RPMI7951 (cell line): ENCODE measurements around the gene MTURN. TPM values are rescaled to one million over a fixed set of nuclear protein-coding genes. Genes with fewer than 3 reads are reported as not detected.
"Not testable (repeated sequence)": the region's sequence is repeated elsewhere in the genome, so short reads cannot be mapped to it uniquely, and the experiment has no call there.

Experiments
- DNase-seq: peaks from one replicate; pipeline ENCODE4 v3.0.0-alpha.2; 2012; ENCODE audit warnings: low read depth
- total RNA-seq: library from RNA; depleted of rRNA; stranded (reverse); fragments of >200 nt; shearing (Covaris generic); gene quantifications from 2 replicates; pipeline ENCODE4 v1.2.3, GENCODE V29; 2014; rRNA removed

MTURN gene
- total RNA-seq: 5.0 and 9.1 TPM in 2 replicates

DNA sequence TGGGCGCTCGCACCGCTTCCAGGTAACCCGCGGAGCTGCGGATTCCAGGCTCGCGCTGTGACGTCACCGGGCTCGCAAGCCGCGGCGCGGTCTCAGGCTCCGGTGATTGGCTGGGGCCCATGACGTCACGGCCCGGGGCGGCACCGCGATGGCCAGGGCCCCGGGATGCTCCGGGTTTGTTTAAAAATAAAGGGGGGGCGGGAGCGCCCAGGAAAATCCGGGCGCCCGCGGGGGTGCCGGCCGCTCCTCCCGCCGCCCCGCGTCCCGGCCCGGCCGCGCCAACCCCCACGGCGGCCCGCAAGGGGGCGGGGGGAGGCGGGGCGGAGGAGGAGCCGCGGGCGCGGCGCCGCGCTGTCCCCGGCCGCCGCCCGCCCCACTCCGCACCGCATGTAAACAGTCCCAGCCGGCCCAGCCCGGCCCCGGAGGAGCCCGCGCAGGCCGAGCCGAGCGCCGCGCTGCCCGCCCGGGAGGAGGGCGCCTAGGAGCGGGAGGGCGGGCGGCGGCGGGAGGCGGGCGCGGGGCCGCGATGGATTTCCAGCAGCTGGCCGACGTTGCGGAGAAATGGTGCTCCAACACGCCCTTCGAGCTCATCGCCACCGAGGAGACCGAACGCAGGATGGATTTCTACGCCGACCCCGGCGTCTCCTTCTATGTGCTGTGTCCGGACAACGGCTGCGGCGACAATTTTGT, at the start of gene MTURN:
Gene MTURN, plus strand, starts transcription at position 376 of the 690 bp plus-strand sequence. Its CDS starts 151 bp downstream, at position 527.
- peak; percentile 86 for DNase-seq

DNA sequence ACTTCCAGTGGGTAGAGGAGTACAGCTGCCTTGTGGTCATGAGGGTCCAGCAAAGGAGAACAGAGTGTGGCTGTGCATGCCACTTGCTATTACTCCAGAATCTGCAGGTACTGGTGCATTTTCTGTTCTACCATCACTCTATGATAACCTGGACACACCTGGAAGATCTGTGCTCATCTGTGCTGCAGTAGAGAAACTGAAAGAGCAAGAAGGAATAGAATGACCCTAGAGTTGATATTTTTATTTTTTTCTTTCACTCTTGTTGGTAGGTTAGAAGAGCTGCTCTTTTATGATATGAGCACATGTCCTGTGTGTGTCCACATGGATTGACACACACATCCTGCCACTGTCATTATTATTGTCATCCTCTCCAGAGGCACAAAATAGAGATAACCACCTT, 48.3 kb upstream of the MTURN start:
- DNase-seq: no peak

- DNase-seq: no peak
These were observed 47.4 kb upstream of the MTURN start for GRCh38 chr7:30087371-30087770.

DNA sequence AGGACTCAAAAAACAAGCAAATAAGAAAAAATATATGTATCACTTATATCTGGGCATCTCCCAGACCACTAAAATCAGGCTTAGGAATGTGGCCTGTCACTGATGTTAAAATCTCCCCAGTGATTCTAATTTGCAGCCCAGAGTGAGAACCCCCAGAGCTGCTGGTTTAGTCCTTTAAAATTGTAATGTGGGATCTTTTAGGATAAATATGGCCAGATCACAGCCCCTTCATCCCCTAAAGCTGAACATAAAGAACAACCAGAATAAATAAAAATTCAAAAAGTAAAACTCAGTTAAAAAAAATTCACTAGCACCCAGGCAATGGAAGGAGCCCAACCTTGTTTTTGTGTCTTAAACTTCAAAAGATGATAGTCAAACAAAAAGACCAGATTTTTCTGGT, 46.4 kb upstream of the MTURN start:
- no peak for DNase-seq

- no peak for DNase-seq
These were observed 44.7 kb upstream of the MTURN start for GRCh38 chr7:30090111-30090510.

GRCh38 chr7:30091491-30091912, 43.3 kb upstream of the MTURN start:
- DNase-seq: peak; percentile 81

DNA sequence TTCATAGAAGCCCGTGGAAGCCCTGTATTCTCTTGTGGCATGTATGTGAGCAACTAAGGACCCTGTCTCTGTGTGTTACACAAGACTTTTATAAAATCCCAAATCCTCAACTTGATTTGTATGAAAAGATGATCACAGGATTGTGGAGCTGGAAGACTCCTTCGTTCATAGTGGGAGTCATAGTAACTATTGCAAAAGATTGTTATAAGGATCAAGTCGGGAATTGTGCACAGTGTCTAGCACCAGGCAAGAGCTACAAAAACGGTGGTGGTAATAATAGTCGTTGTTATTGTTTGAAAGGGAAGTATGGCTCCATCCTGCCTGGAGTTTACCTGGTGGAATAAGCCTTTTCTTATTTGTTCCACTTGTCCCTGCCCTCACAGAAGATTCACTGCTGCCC, 42.8 kb upstream of the MTURN start:
- no peak for DNase-seq

- no peak for DNase-seq
These were observed 41.3 kb upstream of the MTURN start for GRCh38 chr7:30093420-30093952.

DNA sequence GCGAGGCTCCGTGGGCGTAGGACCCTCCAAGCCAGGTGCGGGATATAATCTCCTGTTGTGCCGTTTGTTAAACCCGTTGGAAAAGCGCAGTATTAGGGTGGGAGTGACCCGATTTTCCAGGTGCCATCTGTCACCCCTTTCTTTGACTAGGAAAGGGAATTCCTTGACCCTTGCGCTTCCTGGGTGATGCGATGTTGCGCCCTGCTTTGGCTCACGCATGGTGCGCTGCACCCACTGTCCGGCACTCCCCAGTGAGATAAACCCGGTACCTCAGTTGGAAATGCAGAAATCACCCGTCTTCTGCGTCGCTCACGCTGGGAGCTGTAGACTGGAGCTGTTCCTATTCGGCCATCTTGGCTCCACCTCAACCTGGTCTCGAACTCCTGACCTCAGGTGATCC, 36.2 kb upstream of the MTURN start:
- not testable (repeated sequence) for DNase-seq

GRCh38 chr7:30102281-30102680, 32.5 kb upstream of the MTURN start:
- no peak for DNase-seq

- no peak for DNase-seq
These were observed 30.6 kb upstream of the MTURN start for GRCh38 chr7:30104157-30104556.

DNA sequence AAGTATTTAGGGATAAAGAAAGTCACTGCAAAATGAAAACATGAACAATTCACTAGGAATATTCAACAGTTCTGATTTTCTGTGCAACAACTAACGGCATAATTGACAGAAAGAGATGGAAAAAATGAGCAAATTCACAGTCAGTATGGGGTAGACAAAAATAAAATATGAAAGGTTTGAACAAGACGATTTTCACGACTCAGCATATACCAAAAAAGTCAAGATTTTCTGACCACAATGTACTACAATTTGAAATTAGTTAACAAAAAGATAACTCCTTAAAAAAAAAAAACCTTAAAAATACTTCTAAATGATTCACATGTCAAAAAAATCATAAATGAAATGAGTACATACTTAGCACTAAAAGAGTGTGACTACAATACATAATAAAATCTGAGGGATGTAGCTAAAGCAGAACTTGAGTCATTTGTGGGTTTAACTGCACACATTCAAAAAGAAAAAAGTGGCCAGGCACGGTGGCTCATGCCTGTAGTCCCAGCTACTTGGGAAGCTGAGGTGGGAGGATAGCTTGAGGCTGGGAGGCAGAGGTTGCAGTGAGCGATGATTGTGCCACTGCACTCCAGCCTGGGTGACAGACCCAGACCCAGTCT, 22.6 kb upstream of the MTURN start:
- no peak for DNase-seq

- no peak for DNase-seq
These were observed 21.6 kb upstream of the MTURN start for GRCh38 chr7:30113144-30113543.

GRCh38 chr7:30114536-30115238, 20.1 kb upstream of the MTURN start:
- no peak for DNase-seq

GRCh38 chr7:30115709-30116297, 19.0 kb upstream of the MTURN start:
- no peak for DNase-seq

GRCh38 chr7:30116771-30117170, 18.0 kb upstream of the MTURN start:
- DNase-seq: no peak

DNA sequence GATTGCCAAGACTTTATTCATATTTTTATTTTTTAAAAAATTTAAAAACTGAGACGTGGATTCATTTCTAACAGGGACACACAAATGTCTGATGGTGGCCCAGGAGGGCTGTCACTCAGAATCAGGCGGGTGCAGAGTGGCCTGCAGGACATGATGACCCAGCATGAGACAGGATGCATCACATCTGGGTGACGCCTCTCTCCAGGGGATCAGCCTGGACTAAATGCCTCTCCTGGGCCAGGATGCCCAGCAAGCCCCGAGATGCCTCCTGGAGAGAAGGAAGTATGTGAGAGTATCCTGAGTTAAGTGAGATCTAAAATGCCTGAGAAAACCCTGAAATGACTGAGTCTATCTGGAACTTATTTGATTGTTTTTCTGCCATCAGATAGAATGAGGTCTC, 16.9 kb upstream of the MTURN start:
- no peak for DNase-seq

DNA sequence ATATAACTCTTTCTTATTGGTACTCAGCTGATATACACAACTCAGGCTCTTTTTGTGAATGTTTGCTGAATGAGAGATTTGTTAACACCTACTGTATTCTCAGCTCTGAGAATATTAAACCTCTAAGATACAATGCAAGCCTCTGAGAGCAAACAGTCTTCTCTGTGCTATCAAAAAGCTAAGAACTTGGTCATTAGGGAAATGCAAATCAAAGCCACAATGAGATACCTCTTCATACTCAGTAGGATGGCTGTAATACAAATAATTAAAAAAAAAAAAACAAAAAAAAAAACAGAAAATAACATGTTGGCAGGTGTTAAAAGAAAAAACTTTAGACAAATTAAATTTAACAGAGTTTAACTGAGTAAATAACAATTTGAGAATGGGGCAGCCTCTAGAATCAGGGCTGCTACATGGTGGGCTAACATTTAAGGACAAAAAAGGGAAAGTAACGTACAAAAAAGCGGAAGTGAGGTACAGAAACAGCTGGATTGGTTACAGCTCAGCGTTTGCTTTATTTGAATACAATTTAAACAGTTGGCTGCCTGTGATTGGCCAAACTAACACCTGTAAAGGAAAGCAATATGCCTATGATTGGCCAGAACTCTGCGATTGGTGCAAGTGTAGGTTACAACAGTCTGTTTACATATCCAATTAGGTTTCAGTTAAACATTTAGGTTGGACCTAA, 14.8 kb upstream of the MTURN start:
- DNase-seq: no peak

- no peak for DNase-seq
These were observed 813 bp upstream of the MTURN start for GRCh38 chr7:30133736-30134610.

DNA sequence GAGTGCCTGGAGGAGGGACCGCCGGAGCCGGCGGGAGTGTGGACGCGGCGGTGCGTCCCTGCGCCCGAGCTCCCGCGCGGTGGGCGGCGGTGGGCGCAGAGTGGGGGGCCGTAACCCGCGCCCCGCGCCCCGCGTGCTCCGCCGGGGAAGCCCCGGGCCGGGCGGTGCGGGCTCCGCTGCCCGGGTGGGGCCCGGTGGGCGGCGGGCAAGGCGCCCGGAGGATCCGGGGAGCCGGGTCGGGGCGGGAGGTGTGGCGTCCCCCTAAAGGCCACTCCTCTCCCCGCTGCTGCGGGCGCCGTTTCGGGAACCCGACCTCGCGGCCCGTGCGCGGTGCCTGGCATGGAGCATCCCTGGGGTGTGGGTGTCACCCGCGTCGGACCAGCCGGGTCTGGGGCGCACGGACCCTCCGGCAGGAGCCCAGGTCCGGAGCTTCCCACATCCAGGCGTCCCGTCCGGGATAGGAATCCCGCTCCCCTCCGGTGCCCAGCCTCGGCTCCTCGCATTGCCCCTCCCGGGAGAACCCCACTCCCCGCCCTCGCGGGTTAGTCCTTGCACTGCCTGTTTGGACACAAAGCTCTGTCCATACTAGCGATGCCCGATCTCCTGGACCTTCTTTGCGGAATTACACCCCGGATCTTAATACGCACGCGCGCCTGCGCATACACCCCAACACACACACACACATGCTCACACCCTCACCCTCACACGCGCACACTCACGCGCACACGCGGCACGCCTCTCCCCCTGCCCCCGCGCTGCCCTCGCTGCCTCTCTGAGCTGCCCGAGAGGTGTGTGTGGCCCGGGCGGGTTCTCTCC, 723 bp downstream of the MTURN start:
- DNase-seq: peak; percentile 67
